ENCODE data around the gene LDLRAD1. TPM values are rescaled to one million over a fixed set of nuclear protein-coding genes. Genes with fewer than 3 reads are reported as not detected.

The LDLRAD1 gene
- total and polyA plus RNA-seq, 2 experiments from 2014 or later: not detected

DNA sequence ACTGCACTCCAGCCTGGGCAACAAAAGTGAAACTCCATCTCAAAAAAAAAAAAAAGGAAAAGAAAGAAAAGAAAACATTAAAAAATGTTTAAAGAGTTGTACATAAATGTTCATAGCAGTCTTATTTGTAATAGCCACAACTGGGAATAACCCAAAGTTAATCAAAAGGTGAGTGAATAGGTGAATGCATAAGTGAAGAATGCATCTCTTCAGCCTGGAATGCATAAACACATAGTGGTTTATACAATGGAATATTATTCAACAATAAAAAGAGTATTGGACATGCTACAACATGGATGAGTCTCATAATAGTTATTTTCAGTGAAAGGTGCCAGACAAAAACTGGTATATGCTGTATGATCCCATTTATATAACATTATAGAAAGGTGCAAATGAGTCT lies 18.1 kb downstream of the LDLRAD1 start:
- no peak for ATAC-seq
- H3K27me3 Mint-ChIP-seq (ENCODE audit: insufficient read depth, low read depth, poor library complexity): no peaks in the 10 kb centered on the region
- peaks cover 8% of the 10 kb centered on the region for H3K9me3 Mint-ChIP-seq
- H3F3A ChIP-seq (replicated peaks; ENCODE audit: low read depth): no peaks in the 10 kb centered on the region
- no peaks in the 10 kb centered on the region for H3K27me3 ChIP-seq (ENCODE audit: insufficient read depth)
- H3K4me1 Mint-ChIP-seq: no peaks in the 10 kb centered on the region
- no peaks in the 10 kb centered on the region for H4K20me1 ChIP-seq (replicated peaks; ENCODE audit: insufficient read depth)
- H3K4me1 ChIP-seq (ENCODE audit: insufficient read depth): no peaks in the 10 kb centered on the region
- no peaks in the 10 kb centered on the region for H3K9me2 ChIP-seq (ENCODE audit: insufficient read depth)
- no peak overlapping the region for H3K4me3 Mint-ChIP-seq
- H3K27ac Mint-ChIP-seq: no peak overlapping the region
- H3K36me3 ChIP-seq (ENCODE audit: insufficient read depth): no peaks in the 10 kb centered on the region
- H3K4me2 ChIP-seq: no peak overlapping the region
- H3K36me3 Mint-ChIP-seq (ENCODE audit: low read depth): no peaks in the 10 kb centered on the region
- TF ChIP-seq STAT1 (IDR thresholded peaks at IDR 0.05; ENCODE audit: unreplicated experiment) (no peak), ZNF114 (CRISPR knock-in tag; IDR thresholded peaks at IDR 0.05) (no peak), ETS1 (IDR thresholded peaks at IDR 0.05) (no peak), JUNB (IDR thresholded peaks at IDR 0.05; ENCODE audit: unreplicated experiment) (no peak), ZNF331 (CRISPR knock-in tag; IDR thresholded peaks at IDR 0.05; ENCODE audit: low read depth) (no peak), EZH2phosphoT487 (IDR thresholded peaks at IDR 0.05; ENCODE audit: unreplicated experiment) (no peak), POLR2AphosphoS5 (IDR thresholded peaks at IDR 0.05; ENCODE audit: low read depth) (no peak), CREB1 (CRISPR knock-in tag; IDR thresholded peaks at IDR 0.05; ENCODE audit: low read depth) (no peak), REST (IDR thresholded peaks at IDR 0.05; ENCODE audit: unreplicated experiment) (no peak), EZH2 (IDR thresholded peaks at IDR 0.05; ENCODE audit: low read depth, unreplicated experiment) (no peak)
- TF ChIP-seq, protein P1, sequence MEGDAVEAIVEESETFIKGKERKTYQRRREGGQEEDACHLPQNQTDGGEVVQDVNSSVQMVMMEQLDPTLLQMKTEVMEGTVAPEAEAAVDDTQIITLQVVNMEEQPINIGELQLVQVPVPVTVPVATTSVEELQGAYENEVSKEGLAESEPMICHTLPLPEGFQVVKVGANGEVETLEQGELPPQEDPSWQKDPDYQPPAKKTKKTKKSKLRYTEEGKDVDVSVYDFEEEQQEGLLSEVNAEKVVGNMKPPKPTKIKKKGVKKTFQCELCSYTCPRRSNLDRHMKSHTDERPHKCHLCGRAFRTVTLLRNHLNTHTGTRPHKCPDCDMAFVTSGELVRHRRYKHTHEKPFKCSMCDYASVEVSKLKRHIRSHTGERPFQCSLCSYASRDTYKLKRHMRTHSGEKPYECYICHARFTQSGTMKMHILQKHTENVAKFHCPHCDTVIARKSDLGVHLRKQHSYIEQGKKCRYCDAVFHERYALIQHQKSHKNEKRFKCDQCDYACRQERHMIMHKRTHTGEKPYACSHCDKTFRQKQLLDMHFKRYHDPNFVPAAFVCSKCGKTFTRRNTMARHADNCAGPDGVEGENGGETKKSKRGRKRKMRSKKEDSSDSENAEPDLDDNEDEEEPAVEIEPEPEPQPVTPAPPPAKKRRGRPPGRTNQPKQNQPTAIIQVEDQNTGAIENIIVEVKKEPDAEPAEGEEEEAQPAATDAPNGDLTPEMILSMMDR (conservative IDR thresholded peaks at IDR 0.05; ENCODE audit: low read depth in 2 of 2): no peak
- TF ChIP-seq, protein P2, sequence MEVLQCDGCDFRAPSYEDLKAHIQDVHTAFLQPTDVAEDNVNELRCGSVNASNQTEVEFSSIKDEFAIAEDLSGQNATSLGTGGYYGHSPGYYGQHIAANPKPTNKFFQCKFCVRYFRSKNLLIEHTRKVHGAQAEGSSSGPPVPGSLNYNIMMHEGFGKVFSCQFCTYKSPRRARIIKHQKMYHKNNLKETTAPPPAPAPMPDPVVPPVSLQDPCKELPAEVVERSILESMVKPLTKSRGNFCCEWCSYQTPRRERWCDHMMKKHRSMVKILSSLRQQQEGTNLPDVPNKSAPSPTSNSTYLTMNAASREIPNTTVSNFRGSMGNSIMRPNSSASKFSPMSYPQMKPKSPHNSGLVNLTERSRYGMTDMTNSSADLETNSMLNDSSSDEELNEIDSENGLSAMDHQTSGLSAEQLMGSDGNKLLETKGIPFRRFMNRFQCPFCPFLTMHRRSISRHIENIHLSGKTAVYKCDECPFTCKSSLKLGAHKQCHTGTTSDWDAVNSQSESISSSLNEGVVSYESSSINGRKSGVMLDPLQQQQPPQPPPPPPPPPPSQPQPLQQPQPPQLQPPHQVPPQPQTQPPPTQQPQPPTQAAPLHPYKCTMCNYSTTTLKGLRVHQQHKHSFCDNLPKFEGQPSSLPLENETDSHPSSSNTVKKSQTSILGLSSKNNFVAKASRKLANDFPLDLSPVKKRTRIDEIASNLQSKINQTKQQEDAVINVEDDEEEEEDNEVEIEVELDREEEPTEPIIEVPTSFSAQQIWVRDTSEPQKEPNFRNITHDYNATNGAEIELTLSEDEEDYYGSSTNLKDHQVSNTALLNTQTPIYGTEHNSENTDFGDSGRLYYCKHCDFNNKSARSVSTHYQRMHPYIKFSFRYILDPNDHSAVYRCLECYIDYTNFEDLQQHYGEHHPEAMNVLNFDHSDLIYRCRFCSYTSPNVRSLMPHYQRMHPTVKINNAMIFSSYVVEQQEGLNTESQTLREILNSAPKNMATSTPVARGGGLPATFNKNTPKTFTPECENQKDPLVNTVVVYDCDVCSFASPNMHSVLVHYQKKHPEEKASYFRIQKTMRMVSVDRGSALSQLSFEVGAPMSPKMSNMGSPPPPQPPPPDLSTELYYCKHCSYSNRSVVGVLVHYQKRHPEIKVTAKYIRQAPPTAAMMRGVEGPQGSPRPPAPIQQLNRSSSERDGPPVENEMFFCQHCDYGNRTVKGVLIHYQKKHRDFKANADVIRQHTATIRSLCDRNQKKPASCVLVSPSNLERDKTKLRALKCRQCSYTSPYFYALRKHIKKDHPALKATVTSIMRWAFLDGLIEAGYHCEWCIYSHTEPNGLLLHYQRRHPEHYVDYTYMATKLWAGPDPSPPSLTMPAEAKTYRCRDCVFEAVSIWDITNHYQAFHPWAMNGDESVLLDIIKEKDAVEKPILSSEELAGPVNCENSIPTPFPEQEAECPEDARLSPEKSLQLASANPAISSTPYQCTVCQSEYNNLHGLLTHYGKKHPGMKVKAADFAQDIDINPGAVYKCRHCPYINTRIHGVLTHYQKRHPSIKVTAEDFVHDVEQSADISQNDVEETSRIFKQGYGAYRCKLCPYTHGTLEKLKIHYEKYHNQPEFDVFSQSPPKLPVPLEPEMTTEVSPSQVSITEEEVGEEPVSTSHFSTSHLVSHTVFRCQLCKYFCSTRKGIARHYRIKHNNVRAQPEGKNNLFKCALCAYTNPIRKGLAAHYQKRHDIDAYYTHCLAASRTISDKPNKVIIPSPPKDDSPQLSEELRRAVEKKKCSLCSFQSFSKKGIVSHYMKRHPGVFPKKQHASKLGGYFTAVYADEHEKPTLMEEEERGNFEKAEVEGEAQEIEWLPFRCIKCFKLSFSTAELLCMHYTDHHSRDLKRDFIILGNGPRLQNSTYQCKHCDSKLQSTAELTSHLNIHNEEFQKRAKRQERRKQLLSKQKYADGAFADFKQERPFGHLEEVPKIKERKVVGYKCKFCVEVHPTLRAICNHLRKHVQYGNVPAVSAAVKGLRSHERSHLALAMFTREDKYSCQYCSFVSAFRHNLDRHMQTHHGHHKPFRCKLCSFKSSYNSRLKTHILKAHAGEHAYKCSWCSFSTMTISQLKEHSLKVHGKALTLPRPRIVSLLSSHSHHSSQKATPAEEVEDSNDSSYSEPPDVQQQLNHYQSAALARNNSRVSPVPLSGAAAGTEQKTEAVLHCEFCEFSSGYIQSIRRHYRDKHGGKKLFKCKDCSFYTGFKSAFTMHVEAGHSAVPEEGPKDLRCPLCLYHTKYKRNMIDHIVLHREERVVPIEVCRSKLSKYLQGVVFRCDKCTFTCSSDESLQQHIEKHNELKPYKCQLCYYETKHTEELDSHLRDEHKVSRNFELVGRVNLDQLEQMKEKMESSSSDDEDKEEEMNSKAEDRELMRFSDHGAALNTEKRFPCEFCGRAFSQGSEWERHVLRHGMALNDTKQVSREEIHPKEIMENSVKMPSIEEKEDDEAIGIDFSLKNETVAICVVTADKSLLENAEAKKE (CRISPR knock-in tag; IDR thresholded peaks at IDR 0.05): no peak
- no peak for DNase-seq (ENCODE audit: low spot score)
- H3K79me2 ChIP-seq (replicated peaks; ENCODE audit: insufficient read depth): no peaks in the 10 kb centered on the region
- no peak overlapping the region for H3K27ac ChIP-seq (ENCODE audit: low read depth)
- H3K4me3 ChIP-seq: no peak overlapping the region
- H2AFZ ChIP-seq: no peak overlapping the region
